HFF-Myc (cell line): Measurements from ENCODE around the gene PPY.

Source experiments
- DNase-seq: peaks from one replicate; pipeline ENCODE4 v3.0.0-alpha.2; 2011; ENCODE audit warnings: low read depth; ENCODE audit errors: extremely low read depth
- H3K4me3 ChIP-seq: replicated peaks from 2 replicates; pipeline ENCODE4 v1.5.1; 2011; ENCODE audit warnings: low read depth, mild to moderate bottlenecking, control low read depth, low read length
- CTCF ChIP-seq: IDR thresholded peaks from 2 replicates; pipeline ENCODE4 v1.5.1; 2012; ENCODE audit warnings: mild to moderate bottlenecking, low read depth, low read length, control low read depth; ENCODE audit errors: missing control alignments

The PPY gene

GRCh38 chr17:43891851-43892646 is 50.2 kb downstream of the PPY start:
- no peak for TF ChIP-seq CTCF
- DNase-seq: no peak

More at GRCh38 chr17:43891851-43892646, 50.2 kb downstream of the PPY start:
- no peak overlapping the region for H3K4me3 ChIP-seq
